Glomerular visceral epithelial cell (primary cell): ENCODE measurements around the gene RAB6B.
"Not testable (repeated sequence)": the region's sequence is repeated elsewhere in the genome, so short reads cannot be mapped to it uniquely, and the experiment has no call there.

ENCODE experiments used
- DNase-seq: peaks from one replicate; pipeline ENCODE4 v3.0.0-alpha.2; 2016; ENCODE audit errors: extremely low spot score

RAB6B gene

DNA sequence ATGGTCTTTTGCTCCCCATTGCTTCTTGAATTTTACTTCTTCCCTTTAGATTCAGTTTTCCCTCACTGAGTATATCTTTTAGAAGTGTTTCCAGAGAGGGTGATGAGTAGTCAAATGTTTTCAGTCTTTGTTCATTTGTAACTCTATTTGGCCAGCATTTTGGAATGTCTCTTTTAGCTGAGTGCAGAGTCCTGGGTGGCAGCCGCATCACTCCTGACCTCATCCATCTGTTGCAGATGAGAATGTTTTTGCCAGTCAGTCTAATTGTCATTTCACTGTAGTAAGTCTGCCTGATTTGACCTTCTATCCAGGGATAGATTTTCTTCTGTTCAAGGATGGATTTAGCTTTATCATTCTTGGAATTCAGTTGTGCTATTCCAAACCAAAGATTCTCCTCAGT lies 82.8 kb downstream of the RAB6B start:
- no peak for DNase-seq

- DNase-seq = peak; percentile 91
These were observed 89.8 kb downstream of the RAB6B start, which contains the start of gene SRPRB for GRCh38 chr3:133805702-133806475. SRPRB (plus strand) TSS chr3:133805815; CDS start chr3:133805849, 34 bp downstream.

- no peak for DNase-seq
These were observed 90.3 kb downstream of the RAB6B start for GRCh38 chr3:133805384-133805701.

- DNase-seq = no peak
These were observed 90.8 kb downstream of the RAB6B start for GRCh38 chr3:133804896-133805295.

GRCh38 chr3:133803469-133803868 lies 92.2 kb downstream of the RAB6B start:
- no peak for DNase-seq

- no peak for DNase-seq
These were observed 95.7 kb downstream of the RAB6B start for GRCh38 chr3:133799794-133800585.

DNA sequence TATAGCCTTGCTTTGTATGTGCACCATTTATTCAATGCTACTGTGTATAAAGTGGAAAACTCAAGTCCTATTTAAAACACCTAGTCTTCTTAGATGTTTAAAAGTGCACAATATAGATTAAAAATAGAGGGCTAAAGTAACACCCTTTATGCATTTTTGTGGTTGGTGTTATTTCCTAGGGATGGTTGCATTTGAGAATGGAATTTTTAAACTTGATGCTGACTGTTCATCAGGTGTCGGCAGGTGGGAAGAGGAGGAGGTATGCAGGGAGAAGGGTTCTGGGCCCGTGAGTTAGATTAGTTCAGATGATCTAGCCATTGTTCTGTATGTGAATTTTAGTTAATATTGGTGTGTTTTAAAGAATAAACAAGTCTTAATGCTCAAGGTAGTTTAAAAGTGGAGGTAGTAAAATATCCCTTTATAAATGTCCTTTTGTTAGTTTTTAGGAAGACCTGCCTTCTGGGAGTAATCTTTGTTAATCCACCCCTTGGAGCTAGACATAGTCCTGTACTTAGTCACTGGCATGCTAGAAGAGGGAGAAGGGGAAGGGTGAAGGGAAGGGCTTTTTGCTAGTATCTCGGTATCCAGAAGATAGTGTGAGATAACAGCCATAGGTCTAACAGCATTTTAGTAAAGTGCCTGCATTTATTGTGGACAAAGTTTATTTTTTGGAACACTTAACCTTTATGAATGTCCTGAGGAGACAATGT lies 98.1 kb downstream of the RAB6B start:
- DNase-seq = no peak

- DNase-seq = peak; percentile 6
These were observed 103.4 kb downstream of the RAB6B start for GRCh38 chr3:133792171-133792763.

DNA sequence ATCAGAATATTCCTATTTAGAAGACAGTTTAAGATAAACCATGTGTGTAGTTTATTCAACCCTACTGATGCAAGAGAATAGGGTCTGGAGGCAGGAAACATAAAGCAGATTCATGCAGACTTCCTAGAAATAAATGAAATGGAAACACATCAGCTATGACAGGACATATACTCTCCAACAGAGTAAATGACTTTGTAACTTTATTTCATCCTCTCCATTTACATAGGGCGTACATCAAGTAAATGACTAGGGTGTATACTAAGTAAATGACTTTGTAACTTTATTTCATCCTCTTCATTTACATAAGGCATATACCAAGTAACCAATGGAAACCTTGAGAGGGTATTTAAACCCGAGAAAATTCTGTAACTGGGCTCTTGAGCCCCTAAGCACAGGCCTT lies 107.7 kb downstream of the RAB6B start:
- no peak for DNase-seq

DNA sequence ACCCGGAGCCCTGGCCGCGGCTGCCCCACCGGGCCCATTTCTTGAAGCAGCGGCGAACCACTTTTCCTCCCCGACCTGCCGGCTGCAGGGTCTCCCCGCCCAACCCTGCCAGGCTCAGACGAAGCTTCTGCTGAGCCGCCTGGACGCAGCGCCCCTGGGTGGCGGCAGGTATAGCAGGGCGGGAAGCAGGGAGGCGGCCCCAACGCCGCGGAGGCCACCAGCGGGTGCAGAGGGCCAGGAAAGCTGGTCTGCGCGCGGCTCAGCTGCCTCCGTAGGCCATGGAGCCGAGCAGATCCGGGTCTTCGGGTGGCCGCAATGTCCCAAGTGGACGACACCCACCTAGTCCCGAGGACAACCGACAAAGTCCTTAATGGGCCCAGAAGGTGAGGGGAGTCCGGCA lies 111.9 kb downstream of the RAB6B start:
- DNase-seq = no peak

- no peak for DNase-seq
These were observed 113.2 kb downstream of the RAB6B start for GRCh38 chr3:133782454-133782853.

- no peak for DNase-seq
These were observed 114.1 kb downstream of the RAB6B start for GRCh38 chr3:133781570-133781969.

GRCh38 chr3:133780756-133781155 lies 114.9 kb downstream of the RAB6B start:
- not testable (repeated sequence) for DNase-seq

DNA sequence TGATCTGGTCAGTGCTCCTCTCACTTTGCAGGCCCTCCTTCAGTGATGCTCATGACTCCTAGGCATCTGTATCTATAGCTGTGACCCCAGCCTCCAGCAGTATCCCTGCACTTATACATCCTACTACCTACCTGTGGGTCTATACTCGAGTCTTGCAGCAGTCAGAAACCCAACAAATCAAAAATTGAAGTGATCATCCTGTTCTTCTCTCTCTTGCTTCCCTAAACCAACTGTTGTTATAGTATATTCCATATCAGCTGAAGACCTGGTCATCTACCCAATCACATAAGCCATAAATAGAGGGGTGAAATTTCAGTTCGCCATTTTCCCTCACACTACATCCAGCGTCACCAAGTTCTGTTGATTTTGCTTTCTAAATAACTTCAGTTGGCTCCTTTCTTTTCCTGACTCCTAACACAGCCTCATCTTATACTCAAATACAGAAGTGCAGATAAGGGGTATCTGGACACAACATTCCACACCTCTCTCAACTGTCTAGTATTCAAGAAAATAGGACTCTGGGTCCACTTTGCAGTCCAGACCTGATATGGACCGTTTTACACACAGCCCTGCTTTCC lies 116.0 kb downstream of the RAB6B start:
- DNase-seq = no peak

DNA sequence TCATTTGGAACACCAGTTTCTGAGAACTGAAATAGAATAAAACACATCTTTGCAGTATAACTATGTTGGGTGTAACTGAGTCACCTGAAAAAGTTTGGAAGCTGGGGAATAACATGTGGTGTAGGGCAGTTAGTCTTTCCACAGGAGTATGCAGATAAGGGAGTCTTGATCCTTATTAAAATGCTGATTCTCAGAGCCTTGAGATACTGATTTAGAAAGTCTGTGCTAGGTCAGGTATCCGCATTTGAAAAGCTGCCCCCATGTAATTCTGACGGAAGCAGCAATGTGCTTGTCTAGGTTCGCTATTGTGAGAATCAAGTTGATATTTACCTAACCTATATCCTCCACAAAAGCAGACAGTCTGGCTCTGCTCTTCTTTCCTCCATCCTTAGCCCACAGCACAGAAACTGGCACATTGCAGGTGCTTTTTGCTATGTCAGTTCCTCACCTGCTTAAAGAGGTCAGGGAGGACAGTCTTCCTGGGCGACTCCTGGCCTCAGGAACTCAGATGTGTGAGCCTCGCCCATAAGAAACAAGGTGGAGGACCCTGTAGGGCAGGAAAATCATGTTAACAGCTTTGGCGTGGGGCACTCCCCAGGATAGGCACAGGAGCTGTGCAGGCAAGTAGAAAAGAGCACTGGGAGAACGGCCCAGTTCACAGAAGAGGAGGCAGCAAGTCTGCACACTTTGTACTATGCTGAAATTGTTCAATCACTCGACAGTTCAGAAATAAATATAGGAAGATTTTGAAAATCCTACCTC lies 117.7 kb downstream of the RAB6B start:
- no peak for DNase-seq

GRCh38 chr3:133776794-133777438 lies 118.8 kb downstream of the RAB6B start:
- DNase-seq = no peak

DNA sequence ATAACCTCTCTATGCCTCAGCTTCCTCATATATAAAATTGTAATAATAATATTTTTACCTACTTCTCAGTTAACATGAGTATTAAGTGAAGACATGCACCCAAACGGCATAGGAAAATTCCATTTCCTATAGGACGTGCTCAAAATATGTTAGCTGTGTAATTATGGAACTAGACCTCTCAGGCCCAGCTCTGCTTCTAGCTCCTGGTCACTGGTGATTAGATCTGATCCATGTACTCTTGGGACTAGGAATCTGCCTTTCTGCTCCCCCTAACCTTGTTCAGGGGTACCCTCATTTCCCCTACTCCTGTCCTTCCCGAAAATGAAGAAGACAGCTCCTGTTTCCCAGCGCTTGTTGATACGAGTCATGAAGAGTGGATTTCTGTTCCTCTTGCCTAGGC lies 119.8 kb downstream of the RAB6B start:
- DNase-seq = no peak

- DNase-seq = no peak
These were observed 120.4 kb downstream of the RAB6B start for GRCh38 chr3:133775309-133775708.
